Umbilical cord (tissue), 2 donors: ENCODE data around the gene ZNF654. TPM values are rescaled to one million over a fixed set of nuclear protein-coding genes. Genes with fewer than 3 reads are reported as not detected.
"Not testable (repeated sequence)": the region's sequence is repeated elsewhere in the genome, so short reads cannot be mapped to it uniquely, and the experiment has no call there.

Experiments
- DNase-seq: peaks from one replicate; pipeline ENCODE4 v3.0.0-alpha.2; 2015; ENCODE audit warnings: low spot score
- total RNA-seq: library from RNA; depleted of rRNA; stranded (reverse); fragments of >200 nt; gene quantifications from one replicate; pipeline ENCODE4 v1.2.3, GENCODE V29; 2014; ENCODE audit warnings: low replicate concordance; ENCODE audit not compliant: insufficient read depth

ZNF654 gene
- total RNA-seq, 1 donor from 2014 or later: 37.3 TPM

DNA sequence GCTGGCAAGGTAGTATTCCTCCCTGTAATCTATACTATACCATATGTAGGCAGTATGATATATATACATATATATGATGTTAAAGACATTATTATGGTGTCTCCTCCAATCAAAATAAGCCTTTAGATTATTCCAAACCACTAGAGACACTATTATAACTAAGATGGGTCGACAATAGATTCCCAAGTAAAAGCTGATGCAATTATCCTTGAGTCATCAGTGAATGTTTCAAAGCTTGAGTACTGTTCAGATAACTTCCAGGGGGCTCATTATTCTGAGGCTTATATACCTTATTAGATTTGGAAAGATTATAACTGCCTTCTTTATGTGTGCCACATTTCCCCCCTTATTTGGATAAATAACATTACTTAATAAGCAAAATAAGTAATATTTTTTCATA, 78.8 kb downstream of the ZNF654 start:
- DNase-seq: no peak

DNA sequence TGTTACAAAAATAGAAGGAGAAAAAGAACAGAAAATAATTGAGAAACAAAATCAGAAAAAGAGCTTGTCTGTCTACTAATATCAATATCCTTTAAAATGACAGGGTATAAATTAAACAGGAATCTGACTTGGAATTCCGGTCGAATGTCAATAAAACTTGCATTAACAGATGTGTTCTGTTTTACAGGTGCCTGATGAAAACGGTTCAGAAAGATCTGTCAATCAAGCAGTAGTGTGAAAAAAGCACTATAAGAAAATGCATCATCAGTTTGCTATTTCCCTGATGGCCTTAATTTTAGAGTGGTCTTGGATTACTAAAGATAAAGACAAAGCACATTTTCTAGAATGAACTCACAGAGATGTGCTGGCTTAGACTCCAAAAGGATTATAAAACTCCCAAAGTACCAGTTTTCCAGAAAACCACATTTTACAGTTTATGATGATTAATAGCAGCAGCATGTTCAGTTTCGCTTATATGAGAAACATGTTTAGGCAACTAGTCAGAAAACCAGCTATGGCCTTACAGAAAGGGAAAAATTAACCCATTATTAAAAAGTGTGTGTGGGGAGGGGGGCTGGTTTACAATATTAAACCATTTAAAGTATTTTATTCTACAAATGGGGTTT, 82.5 kb downstream of the ZNF654 start:
- peak; percentile 42 for DNase-seq

DNA sequence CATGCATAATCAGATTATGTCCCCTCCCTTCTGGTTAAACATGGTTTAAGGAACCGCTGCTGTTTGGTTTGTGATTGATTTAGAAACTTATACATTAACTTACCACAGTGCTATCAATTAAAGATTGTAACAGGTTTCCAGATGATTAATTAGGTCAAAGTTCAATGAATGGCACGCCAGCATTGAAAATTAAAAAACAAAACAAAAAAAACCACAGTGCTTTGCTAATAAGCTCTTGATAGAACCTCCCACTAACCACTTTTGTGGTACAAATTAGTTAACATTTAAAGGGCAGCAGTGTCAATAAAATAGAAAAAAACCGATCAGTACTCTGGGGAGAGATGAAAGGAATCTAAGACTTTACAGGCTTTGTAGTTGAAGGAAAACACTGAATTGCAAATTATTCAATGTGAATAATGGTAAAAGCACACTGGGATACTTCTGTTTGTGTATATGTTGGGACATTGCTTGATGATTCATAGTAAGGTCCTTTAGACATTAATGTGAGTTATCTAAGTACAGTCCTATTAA, 83.1 kb downstream of the ZNF654 start:
- no peak for DNase-seq

DNA sequence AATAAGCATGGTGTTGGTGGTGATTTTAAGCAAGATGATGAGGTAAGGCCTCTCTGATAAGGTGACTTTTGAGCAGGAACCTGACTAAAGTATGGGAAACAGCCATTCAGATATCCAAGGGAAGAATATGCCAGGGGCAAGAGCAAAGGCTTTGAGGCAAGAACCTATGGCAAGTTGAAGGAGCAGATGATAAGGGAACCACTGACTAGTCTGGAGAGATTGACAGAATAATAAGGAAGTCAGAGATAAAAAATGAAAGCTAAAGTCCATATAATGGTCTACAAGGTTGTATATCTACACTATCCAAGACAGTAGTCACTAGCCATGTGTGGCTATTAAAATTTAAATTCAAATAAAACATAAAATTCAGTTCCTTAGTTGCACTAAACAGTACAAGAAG, 88.2 kb downstream of the ZNF654 start:
- DNase-seq: no peak

DNA sequence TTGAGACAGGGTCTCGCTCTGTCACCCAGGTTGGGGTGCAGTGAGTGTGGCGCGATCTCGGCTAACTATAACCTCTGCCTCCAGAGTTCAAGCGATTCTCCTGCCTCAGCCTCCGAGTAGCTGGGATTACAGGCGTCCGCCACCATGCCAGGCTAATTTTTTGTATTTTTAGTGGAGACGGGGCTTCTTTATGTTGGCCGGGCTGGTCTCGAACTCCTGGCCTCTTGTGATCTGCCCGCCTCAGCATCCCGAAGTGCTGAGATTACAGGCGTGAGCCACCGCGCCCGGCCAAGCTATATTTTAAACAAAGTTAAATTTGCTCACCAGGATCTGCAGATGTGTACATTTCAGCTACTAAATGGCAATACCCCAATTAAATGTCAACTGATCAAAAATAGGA, 89.6 kb downstream of the ZNF654 start:
- DNase-seq: no peak

DNA sequence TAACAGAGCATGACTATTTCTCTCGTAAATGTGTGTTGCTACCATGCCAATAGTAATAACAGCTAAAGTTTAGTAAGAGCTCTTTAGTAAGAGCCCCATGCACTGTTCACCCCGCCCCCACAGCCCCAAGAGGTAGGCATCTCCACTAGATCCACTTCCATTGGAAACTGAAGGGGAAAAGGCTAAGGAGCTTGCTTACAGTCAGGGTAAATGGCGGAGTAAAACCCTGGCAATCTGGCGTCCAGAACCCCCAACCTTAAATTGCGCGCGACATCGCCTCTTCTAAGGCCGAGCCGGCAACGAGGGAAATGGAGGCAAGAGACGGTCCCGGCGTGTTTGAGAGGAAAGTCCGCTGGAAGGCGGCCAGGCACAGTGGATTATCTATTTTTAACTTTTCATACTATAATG, 90.0 kb downstream of the ZNF654 start:
- DNase-seq: no peak

DNA sequence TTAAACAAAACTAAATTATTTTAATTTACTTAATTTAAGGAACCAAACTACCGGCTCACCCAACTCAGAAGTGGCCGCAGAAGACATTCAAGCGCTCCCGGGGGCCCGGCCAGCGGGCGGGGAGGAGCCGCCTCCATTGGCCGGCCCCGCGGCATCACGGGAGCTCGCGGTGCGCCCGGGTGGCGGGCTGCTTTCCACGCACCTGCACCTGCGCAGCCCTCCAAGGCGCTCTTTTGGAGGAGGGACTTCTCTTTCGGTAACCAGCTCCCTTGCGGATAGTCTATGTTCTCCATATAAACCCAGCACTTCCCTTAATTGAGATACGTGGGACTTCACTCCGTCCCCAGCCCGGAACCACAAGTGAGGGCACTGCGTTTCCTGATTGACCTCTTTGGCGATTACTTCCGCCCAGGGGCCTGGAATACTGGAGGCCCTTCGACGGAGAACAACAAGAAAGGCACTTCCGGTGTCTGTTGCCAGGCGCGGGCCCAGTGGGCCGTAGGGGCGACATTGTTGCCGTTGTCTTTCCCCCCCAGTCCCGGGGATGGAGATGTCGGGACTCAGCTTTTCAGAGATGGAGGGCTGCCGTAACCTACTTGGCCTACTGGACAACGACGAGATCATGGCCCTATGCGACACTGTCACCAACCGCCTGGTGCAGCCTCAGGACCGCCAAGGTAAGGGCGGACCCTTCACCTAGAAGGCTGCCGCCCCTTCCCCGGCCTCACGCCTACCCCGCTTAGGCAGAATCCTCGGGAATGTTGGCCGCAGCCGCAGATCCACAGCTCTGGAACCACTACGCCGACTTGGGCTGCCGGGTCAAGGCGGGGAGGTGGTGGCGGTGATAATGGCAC, 90.7 kb downstream of the ZNF654 start, which contains the start of gene C3orf38:
Gene C3orf38, plus strand, starts transcription at position 451 of the 854 bp plus-strand sequence. Its CDS starts 94 bp downstream, at position 545.
- peak; percentile 97 for DNase-seq

DNA sequence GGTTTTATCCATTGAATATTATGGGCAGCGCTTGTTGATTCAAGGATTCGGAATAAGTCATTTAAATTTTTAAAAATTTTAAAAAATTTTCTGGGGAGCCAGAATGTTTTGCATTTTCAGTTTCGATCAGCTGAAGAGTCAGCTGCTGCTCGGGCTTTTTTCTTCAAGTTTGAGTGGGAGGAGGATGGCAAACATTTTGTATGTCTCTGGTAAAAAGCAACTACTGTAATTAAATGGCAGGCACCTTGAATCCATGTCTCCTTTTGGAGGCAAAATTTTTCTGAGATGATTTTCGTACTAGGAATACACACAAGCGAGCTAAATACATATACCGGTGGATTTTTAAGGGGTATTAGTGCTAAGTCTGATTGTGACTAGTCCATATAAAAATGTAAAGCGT, 91.3 kb downstream of the ZNF654 start:
- DNase-seq: peak; percentile 40

DNA sequence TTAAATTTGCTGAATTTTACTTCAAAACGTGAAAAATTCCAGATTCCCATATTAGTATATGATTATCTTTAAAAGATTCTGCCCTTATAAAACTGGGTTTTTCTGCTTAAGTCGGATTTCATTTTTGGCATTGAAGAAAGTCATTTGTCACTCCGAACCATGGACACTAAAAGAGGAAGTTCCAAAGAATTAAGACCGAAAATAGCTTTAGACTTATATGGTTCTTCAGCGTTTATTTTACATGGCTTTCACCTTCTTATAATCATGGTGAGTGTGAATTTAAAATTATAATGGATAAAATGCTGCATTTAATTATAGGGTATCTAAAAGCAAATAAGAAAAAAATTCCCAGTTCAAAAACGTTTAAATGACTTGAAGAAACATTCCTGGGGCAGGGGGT, 91.8 kb downstream of the ZNF654 start:
- no peak for DNase-seq

DNA sequence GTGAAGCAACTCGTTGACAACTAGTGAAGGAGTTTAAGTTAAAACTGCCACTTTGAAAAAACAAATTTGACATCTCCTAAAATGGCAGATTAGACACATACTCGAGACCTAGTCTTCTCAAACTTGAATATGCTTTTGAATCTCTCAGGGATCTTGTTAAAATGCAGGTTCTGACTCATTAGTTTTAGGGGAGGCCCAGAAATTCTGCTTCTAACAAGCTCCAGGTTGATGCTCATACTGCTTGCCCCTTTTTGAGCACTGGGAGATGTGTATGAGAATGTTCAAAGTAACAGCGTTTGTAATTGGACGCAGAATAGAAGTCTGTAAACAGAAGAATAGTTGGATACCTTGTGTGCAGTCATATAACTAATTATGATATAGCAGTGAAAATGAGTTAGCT, 92.3 kb downstream of the ZNF654 start:
- DNase-seq: no peak

DNA sequence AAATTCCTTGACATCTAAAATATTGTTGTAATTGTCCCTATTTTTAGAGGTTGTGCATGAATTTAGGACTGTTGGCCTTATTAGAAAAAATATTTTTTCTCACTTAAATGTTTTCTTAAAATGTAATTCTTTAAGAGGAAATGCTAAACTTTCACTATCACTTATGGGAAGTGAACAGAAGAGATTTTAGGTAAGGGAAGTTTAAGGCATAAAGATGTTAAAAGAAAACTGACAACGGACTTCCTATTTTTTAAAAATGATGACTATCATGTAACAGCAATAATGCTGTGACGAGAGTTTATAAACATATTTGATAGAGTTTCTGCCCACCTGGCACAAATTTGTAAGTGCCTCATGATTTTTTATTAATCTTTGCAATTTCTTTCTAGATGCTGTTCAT, 93.8 kb downstream of the ZNF654 start:
- DNase-seq: no peak

DNA sequence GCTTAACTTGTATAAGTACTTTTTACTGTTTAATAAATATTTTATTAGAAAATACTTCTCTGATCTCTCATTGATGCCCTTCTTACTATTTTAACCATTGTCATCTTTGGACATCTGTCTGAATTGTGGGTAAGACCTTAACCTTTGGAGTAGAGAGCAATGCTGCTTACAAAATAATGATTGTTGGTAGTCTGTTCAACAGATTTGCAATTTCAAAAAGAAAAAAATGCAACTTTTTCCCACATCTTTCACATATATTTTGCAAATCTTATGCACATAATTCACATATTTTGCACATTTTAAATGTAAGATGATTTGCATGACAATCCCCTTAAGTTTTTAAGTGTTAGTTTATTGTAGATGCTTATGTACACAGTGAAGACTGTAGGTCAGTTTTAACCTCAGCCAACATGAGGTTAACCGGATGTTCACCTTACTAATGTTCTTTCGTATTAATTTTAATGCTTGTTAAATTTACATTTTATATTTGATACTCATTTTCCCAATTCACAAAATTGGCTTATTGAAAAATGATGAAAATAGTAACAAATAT, 107.4 kb downstream of the ZNF654 start:
- DNase-seq: no peak

DNA sequence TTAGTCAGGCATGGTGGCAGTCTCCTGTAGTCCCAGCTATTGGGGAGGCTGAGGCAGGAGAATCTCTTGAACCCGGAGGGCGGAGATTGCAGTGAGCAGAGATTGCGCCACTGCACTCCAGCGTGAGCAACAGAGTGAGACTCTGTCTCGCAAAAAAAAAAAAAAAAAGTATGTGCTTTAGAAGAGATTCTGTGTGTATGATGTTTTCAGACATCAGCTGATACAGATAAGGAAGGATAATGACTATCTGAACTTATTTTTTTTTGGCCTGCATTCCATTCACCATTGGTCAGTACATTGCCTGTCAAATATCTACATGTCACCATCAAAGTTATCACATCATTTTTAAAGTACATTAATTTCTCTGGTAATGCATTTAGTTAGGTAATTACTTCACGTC, 108.1 kb downstream of the ZNF654 start:
- DNase-seq: peak; percentile 3

DNA sequence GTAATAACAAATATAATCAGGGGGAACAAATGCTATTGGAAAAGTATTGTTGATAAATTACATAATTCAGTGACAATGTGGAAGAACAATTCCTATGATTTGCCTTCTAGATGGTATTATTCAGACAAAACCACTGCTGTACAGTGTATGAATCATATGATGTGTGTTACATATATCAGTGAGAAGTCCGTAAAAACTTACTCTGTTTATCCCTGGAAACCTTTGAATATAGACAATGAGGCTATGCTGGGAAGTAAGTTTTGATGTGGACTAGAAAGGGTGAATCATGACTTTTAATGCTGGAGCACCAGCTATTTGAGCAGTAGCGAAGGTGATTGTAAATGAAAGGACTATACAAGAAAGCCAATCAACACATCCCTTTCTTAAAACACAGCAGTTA, 108.6 kb downstream of the ZNF654 start:
- DNase-seq: no peak

DNA sequence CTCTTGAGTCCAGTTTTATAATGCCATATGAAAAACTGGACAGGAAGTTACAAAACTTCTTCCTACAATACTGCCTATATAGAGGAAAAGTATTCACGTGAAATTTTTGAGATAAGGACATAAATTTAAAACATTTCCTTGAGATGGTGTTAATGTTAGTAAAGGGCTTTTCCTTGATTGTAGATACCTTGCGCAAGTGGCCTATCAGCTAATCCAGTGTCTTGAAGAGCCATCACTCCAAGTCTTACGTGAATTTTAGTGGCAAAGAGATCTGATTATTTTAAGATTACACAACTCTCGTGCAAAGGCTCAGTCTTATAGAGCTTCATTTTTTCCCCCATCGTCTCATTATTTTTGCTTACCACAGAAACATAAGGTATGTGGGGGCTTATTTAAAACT, 109.1 kb downstream of the ZNF654 start:
- DNase-seq: no peak

DNA sequence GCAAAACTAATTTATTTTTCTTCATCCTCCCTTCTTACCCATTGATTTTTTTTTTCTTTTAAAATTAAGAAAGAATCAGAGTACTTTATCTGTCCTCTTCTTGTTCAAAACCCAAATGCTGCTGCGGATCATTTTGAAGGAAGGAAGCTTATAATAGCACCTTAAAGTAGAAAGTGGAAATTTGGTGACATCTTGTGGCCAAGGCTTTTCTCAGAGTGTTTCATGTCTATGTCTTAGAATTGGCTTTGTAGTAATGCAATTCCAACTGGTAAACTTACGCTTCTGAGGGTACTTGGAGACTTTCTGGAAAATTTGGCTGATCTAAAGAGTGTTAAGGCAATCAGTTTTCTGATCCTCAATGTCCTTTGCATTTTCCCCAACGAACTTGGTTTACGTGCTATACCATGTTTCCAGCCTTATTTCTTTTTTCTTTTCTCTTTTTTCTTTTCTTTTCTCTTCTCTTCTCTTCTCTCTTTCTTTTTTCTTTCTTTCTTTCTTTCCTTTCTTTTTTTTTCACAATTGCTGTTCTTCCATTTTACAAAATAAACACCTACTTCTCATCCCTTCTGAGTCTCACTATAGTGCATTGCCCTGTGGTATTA, 121.4 kb downstream of the ZNF654 start:
- DNase-seq: peak; percentile 41

DNA sequence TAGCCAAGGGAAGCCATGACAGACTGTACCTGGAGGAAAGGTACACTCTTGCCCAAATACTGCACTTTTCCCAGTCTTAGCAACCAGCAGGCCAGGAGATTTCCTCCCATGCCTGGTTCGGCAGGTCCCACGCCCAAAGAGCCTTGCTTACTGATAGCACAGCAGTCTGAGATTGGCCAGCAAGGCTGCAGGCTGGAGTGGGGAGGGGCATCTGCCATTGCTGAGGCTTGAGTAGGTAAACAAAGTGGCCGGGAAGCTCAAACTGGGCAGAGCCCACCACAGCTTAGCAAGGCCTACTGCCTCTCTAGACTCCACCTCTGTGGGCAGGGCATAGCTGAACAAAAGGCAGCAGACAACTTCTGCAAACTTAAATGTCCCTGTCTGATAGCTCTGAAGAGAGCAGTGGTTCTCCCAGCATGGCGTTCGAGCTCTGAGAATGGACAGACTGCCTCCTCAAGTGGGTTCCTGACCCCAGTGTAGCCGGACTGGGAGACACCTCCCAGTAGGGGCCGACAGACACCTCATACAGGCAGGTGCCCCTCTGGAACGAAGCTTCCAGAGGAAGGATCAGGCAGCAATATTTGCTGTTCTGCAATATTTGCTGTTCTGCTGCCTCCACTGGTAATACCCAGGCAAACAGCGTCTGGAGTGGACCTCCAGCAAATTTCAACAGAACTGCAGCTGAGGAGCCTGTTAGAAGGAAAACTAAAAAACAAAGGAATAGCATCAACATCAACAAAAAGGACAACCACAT, 123.3 kb downstream of the ZNF654 start:
- DNase-seq: not testable (repeated sequence)

DNA sequence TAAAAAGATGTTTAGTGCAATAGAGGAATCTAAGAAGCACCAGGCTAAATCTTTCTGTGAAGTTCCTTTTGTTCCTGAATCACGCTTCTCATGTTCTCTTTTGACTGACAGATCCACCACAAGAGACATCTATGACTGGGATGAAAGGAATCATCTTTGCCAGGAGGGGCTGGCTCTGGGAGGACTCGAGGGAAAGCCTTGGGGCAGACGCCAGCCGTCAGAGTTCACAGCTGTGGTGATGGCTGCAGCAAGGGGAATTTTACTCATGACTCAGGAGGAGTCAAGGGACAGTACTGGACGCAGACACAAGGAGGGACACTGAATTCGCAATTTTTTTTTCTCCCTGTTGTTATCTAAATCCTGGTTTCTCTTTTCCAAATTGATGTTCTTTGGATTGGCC, 129.4 kb downstream of the ZNF654 start:
- no peak for DNase-seq

DNA sequence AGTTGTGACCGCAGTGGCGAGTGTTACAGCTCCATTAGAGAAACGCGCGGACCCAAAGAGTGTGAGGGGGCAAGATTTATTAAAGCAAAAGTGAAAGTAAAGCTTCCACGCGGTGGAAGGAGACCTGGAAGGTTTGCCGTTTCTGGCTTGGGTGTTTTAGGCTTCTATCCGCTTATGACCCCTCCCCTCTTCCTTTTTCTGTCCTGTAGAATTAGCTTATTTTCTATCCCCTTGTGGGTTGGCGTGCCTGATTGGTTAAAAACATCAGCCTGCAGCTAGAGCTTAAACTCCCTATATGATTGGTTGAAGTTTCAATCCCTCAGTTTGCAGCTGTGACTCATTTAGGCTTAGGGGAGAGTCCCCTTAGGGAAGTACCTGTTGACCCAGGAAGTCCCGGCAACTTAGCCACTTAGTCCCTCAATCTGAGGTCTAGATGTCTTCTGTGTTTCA, 130.3 kb downstream of the ZNF654 start:
- no peak for DNase-seq

DNA sequence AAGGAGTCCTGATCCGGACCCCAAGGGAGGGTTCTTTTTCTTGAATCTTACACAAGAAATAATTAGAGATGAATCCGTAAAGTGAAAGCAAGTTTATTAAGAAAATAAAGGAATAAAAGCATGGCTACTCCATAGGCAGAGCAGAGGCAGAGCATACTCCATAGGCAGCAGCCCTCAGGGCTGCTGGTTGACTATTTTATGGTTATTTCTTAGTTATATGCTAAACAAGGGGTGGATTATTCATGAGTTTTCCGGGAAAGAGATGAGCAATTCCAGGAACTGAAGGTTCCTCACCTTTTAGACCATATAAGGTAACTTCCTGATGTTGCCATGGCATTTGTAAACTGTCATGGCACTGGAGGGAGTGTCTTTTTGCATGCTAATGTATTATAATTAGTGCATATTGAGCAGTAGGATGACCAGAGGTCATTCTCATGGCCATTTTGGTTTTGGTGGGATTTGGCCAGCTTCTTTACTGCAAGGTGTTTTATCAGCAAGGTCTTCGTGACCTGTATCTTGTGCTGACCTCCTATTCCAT, 132.9 kb downstream of the ZNF654 start:
- DNase-seq: no peak

DNA sequence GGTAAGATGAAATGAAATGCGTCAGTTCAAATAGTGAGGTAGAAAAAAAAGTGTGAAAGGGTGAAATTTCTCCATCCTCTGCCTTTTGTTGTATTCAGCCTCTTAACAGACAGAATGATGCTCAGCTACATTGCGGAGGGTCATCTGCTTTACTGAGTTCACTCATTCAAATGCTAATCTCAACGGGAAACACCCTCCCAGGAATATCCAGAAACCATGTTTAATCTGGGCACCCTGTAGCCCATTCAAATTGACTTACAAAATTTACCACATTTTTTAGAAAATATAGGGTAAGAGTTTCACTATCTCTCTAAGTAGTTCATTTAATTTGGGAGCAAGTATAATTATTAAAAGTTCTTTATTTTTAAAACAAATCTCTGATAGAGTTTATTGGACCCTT, 133.6 kb downstream of the ZNF654 start:
- no peak for DNase-seq
